ENCODE measurements around the gene POLR1A.

- TF ChIP-seq, protein P1, sequence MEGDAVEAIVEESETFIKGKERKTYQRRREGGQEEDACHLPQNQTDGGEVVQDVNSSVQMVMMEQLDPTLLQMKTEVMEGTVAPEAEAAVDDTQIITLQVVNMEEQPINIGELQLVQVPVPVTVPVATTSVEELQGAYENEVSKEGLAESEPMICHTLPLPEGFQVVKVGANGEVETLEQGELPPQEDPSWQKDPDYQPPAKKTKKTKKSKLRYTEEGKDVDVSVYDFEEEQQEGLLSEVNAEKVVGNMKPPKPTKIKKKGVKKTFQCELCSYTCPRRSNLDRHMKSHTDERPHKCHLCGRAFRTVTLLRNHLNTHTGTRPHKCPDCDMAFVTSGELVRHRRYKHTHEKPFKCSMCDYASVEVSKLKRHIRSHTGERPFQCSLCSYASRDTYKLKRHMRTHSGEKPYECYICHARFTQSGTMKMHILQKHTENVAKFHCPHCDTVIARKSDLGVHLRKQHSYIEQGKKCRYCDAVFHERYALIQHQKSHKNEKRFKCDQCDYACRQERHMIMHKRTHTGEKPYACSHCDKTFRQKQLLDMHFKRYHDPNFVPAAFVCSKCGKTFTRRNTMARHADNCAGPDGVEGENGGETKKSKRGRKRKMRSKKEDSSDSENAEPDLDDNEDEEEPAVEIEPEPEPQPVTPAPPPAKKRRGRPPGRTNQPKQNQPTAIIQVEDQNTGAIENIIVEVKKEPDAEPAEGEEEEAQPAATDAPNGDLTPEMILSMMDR (IDR thresholded peaks at IDR 0.05) = no peak
- no peak for TF ChIP-seq POLR2A (IDR thresholded peaks at IDR 0.05)
Measured at GRCh38 chr2:86037795-86038192, 67.9 kb downstream of the POLR1A start.
